UCSD-AML1 (cell line): Measurements from ENCODE around the gene NEK6.

Source experiments
- DNase-seq: peaks from one replicate; lab custom pipeline; 2025; ENCODE audit not compliant: unreplicated experiment; lab: John Stamatoyannopoulos, UW

The NEK6 gene

GRCh38 chr9:124295159-124295794 lies 37.5 kb downstream of the NEK6 start:
- DNase-seq: peak; percentile 89

GRCh38 chr9:124296094-124296493 lies 38.3 kb downstream of the NEK6 start:
- DNase-seq: no peak

GRCh38 chr9:124296796-124297550 lies 39.2 kb downstream of the NEK6 start:
- no peak for DNase-seq

GRCh38 chr9:124297551-124297901 lies 39.8 kb downstream of the NEK6 start:
- DNase-seq: no peak

- DNase-seq: no peak
Measured at GRCh38 chr9:124297915-124298645, 40.3 kb downstream of the NEK6 start.

- no peak for DNase-seq
Measured at GRCh38 chr9:124298646-124299235, 41.0 kb downstream of the NEK6 start.

- DNase-seq: no peak
Measured at GRCh38 chr9:124299515-124300090, 41.9 kb downstream of the NEK6 start.

- DNase-seq: no peak
Measured at GRCh38 chr9:124300312-124300711, 42.6 kb downstream of the NEK6 start.

- DNase-seq: no peak
Measured at GRCh38 chr9:124302921-124303320, 45.2 kb downstream of the NEK6 start.

- no peak for DNase-seq
Measured at GRCh38 chr9:124303762-124304161, 46.0 kb downstream of the NEK6 start.

GRCh38 chr9:124304285-124304684 lies 46.5 kb downstream of the NEK6 start:
- no peak for DNase-seq

GRCh38 chr9:124306098-124306735 lies 48.5 kb downstream of the NEK6 start:
- no peak for DNase-seq

GRCh38 chr9:124307379-124308030 lies 49.8 kb downstream of the NEK6 start:
- DNase-seq: no peak

- no peak for DNase-seq
Measured at GRCh38 chr9:124308606-124309491, 51.1 kb downstream of the NEK6 start.

- DNase-seq: no peak
Measured at GRCh38 chr9:124309667-124310084, 51.9 kb downstream of the NEK6 start.

GRCh38 chr9:124311283-124311682 lies 53.5 kb downstream of the NEK6 start:
- no peak for DNase-seq

- no peak for DNase-seq
Measured at GRCh38 chr9:124312290-124313265, 54.8 kb downstream of the NEK6 start.

GRCh38 chr9:124313940-124314339 lies 56.2 kb downstream of the NEK6 start:
- DNase-seq: no peak
